CD4-positive, alpha-beta memory T cell (primary cell): ENCODE measurements around the gene CEP128. TPM values are rescaled to one million over a fixed set of nuclear protein-coding genes. Genes with fewer than 3 reads are reported as not detected.

Experiments used
- polyA plus RNA-seq, 2 donors: library from polyadenylated mRNA; unstranded; fragments of 300-500 nt; fragmentation: Illumina TruSeq; gene quantifications; one replicate each; pipeline ENCODE4 v1.2.3, GENCODE V29; 2021
- total RNA-seq, 2 experiments: library from RNA; stranded (reverse); gene quantifications; one replicate each; pipeline ENCODE4 v1.2.3, GENCODE V29; 2021

CEP128 gene
- total and polyA plus RNA-seq, 4 experiments from 2014 or later = 2.9 to 21.6 (median 14.7) TPM

Other genes with a start within 250 kb of the CEP128 start
- gene TSHR, start 13.9 kb upstream of the CEP128 start, total RNA-seq = under 1 TPM; 0.30 to 0.84 TPM
- gene TSHR, start 13.9 kb upstream of the CEP128 start, polyA plus RNA-seq = under 1 TPM in 1 of 2 donors, not detected in 1; 0.09 TPM